Measurements from ENCODE around the gene DENND2D.

GRCh38 chr1:111238056-111238795 is 37.8 kb upstream of the DENND2D start:
- TF ChIP-seq, protein P1, sequence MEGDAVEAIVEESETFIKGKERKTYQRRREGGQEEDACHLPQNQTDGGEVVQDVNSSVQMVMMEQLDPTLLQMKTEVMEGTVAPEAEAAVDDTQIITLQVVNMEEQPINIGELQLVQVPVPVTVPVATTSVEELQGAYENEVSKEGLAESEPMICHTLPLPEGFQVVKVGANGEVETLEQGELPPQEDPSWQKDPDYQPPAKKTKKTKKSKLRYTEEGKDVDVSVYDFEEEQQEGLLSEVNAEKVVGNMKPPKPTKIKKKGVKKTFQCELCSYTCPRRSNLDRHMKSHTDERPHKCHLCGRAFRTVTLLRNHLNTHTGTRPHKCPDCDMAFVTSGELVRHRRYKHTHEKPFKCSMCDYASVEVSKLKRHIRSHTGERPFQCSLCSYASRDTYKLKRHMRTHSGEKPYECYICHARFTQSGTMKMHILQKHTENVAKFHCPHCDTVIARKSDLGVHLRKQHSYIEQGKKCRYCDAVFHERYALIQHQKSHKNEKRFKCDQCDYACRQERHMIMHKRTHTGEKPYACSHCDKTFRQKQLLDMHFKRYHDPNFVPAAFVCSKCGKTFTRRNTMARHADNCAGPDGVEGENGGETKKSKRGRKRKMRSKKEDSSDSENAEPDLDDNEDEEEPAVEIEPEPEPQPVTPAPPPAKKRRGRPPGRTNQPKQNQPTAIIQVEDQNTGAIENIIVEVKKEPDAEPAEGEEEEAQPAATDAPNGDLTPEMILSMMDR (IDR thresholded peaks at IDR 0.05), result no peak
- TF ChIP-seq POLR2AphosphoS5 (IDR thresholded peaks at IDR 0.05) (no peak), POLR2A (IDR thresholded peaks at IDR 0.05) (no peak)

Data from gastroesophageal sphincter (tissue), 3 donors.